Astrocyte of the cerebellum (primary cell): ENCODE measurements around the gene USP38.
"Not testable (repeated sequence)": the region's sequence is repeated elsewhere in the genome, so short reads cannot be mapped to it uniquely, and the experiment has no call there.

Experiments
- DNase-seq: peaks from one replicate; pipeline ENCODE4 v3.0.0-alpha.2; 2011; ENCODE audit warnings: low read depth
- H3K4me3 ChIP-seq: 2 replicates; pipeline ENCODE4 v1.5.1; 2011; ENCODE audit warnings: mild to moderate bottlenecking, low read depth, low read length, moderate library complexity
- CTCF ChIP-seq: IDR thresholded peaks from 2 replicates; pipeline ENCODE4 v1.5.1; 2012; ENCODE audit warnings: low read length, low read depth, moderate library complexity, mild to moderate bottlenecking; ENCODE audit errors: missing control alignments
- in situ Hi-C: cut with HindIII; loops from 2 replicates; pipeline ENCODE4 v1.10.0; 2017; ENCODE audit warnings: low sequenced_read_pairs

USP38 gene

GRCh38 chr4:143184503-143185252 is at the start of gene USP38:
Gene USP38 (plus strand): TSS chr4:143184917. CDS start chr4:143185451, 534 bp downstream.
- peak within 1 kb of the TSS; percentile 85 for H3K4me3 ChIP-seq
- in situ Hi-C loops, result no loop called here
- DNase-seq, result peak; percentile 74
- no peak for TF ChIP-seq CTCF

- TF ChIP-seq CTCF, result no peak
- H3K4me3 ChIP-seq, result no peak overlapping the region
- in situ Hi-C loops, result no loop called here
- no peak for DNase-seq
Measured at GRCh38 chr4:143135358-143135757, 49.4 kb upstream of the USP38 start.

- in situ Hi-C loops, result no loop called here
- TF ChIP-seq CTCF, result no peak
Measured at GRCh38 chr4:143140696-143141095, 44.0 kb upstream of the USP38 start.

GRCh38 chr4:143148521-143148920 is 36.2 kb upstream of the USP38 start:
- in situ Hi-C loops, result no loop called here
- no peak overlapping the region for H3K4me3 ChIP-seq
- no peak for TF ChIP-seq CTCF
- DNase-seq, result no peak

More at GRCh38 chr4:143140696-143141095, 44.0 kb upstream of the USP38 start:
- no peak overlapping the region for H3K4me3 ChIP-seq
- DNase-seq, result no peak

- in situ Hi-C loops, result no loop called here
- no peak for DNase-seq
- no peak overlapping the region for H3K4me3 ChIP-seq
- TF ChIP-seq CTCF, result no peak
Measured at GRCh38 chr4:143156853-143157252, 27.9 kb upstream of the USP38 start.

- no peak for DNase-seq
- no peak overlapping the region for H3K4me3 ChIP-seq
- in situ Hi-C loops, result no loop called here
- TF ChIP-seq CTCF, result no peak
Measured at GRCh38 chr4:143163614-143164013, 21.1 kb upstream of the USP38 start.

- in situ Hi-C loops, H3K4me3 ChIP-seq, DNase-seq: not testable (repeated sequence)
Measured at GRCh38 chr4:143166722-143167121, 18.0 kb upstream of the USP38 start.
